ENCODE measurements around the gene ITGA8.

The ITGA8 gene

DNA sequence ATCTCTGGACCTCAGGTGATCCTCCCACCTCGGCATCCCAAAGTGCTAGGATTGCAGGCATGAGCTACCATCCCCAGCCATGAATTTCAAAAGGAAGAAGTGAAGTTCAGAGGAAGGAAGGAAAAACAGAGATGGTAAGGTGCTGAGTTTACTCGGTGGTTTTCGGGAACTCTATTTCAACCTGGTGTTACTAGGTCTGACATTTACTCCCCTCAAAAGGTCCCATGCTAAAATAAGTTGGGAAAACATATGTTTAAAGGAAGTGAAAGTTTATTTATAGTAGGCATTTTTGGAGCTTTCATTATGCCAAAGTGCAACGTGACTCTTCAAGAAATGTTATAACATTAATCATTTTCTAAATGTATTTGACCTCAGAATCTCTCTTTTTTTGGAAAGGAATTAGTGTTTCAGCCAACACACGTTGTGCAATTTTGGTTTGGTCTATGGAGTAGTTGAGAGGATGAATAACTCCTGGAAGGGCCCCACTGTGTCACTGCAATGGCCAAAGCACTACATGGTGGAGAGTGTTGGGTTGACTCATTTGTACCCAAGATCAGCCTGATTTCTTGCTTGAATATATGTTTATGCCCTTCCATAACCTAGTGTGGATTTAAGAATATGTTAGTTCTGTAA is 233.9 kb downstream of the ITGA8 start:
- TF ChIP-seq CTCF (IDR thresholded peaks at IDR 0.05; ENCODE audit: extremely low read depth, insufficient read depth, missing control alignments): no peak
- in situ Hi-C loops (cut with MboI; ENCODE audit: low pct_unique_long_range_greater_than_20kb, low sequenced_read_pairs, unreplicated experiment): no loop called here
- DNase-seq (ENCODE audit: low spot score): no peak

DNA sequence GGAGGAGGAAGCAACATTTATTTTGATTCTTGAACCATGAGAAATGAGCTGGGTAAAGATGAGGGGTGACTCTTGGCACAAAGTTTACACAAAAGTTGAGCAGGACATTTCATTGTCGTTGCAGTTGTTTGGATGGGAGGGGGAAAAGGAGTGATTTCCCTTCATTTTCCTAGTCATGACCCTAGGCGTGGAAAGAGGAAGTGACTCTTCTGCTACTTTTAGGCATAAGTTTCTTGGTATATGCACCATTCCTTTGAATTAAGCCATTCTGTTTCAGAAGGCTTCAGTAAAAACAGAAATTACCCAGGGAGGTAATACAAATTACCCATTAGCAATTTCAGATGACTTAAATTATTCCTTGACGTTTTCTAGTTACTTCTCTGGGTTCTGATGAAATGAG is 234.7 kb downstream of the ITGA8 start:
- DNase-seq (ENCODE audit: low spot score): no peak
- in situ Hi-C loops (cut with MboI; ENCODE audit: low pct_unique_long_range_greater_than_20kb, low sequenced_read_pairs, unreplicated experiment): no loop called here
- TF ChIP-seq CTCF (IDR thresholded peaks at IDR 0.05; ENCODE audit: extremely low read depth, insufficient read depth, missing control alignments): no peak

DNA sequence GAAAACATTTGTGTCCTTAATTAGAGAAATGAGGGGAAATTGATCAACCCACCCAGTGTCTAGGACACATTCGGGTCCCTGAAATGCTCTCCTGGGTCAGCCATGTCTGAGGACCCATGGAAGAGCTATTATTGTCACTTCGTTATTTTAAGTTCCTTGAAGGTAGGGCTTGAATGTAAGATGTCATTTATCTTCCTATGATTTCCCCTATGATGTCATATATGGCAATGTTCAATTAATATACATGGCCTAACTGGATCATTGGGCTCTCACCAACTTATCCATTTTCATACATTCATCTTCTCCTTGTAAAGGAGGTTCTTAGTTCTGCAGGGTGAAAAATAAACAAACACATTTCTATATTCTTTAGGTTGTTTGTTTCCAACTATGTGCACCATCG is 235.6 kb downstream of the ITGA8 start:
- TF ChIP-seq CTCF (IDR thresholded peaks at IDR 0.05; ENCODE audit: extremely low read depth, insufficient read depth, missing control alignments): no peak
- in situ Hi-C loops (cut with MboI; ENCODE audit: low pct_unique_long_range_greater_than_20kb, low sequenced_read_pairs, unreplicated experiment): no loop called here
- DNase-seq (ENCODE audit: low spot score): no peak

DNA sequence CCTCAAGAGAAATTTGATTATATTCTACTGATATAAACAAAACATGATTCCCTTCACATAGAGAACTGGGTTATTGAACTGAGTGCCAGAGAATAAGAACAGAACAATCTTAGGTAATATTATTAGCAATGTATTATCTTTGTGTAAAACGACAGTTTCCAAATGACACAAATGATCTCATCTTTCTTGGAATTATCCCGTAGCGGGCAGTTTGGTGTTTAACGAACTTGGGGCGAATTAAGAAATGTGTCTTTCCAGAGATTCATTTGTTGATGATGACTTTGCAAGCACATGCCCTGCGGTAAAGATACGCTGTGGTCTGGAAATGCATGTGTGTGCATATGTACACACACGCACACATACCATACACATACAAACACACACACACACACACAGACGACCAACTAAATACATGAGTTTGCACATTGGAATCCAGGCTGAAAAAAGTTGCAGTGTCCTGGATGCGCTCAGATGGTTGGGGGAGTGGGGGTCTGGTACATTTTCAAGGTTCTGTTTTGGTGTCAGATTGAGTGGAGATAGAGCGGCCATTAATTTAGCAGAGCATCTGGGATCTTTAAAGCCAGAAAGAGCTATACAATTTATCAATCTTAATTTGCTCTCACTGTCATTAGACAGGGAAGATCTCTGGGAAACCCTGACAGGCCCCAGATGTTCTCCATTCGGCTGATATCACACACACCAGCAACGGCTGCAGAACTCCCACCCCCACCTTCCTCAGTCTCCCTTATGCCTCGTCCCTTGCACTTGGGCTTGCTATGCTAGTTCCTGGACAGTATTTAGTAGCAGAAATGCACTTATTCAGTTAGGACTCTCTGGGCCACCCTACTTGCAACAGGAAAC is 236.3 kb downstream of the ITGA8 start:
- in situ Hi-C loops (cut with MboI; ENCODE audit: low pct_unique_long_range_greater_than_20kb, low sequenced_read_pairs, unreplicated experiment): no loop called here
- TF ChIP-seq CTCF (IDR thresholded peaks at IDR 0.05; ENCODE audit: extremely low read depth, insufficient read depth, missing control alignments): no peak
- DNase-seq (ENCODE audit: low spot score): no peak

DNA sequence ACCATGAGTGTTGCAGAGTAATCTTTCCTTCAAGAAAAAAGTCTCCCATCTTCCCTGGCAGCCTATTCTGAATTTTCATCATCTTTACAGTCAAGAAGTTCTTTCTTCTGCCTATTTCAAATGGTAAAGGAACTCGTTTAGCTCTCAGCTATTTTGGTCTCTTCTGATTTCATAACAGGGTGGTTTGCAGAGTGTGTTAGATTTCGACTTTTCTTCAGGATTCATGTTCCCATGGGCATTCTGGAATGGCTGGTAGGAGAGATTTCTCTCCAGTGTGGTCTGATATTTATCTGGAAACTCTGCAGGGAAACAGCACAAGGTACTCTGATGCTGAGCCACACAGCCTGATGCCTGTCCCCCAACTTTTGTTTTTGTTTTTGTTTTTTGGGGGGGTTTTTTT is 237.6 kb downstream of the ITGA8 start:
- in situ Hi-C loops (cut with MboI; ENCODE audit: low pct_unique_long_range_greater_than_20kb, low sequenced_read_pairs, unreplicated experiment): no loop called here
- no peak for DNase-seq (ENCODE audit: low spot score)
- TF ChIP-seq CTCF (IDR thresholded peaks at IDR 0.05; ENCODE audit: extremely low read depth, insufficient read depth, missing control alignments): no peak

GRCh38 chr10:15478950-15479349 is 240.8 kb downstream of the ITGA8 start:
- in situ Hi-C loops (cut with MboI; ENCODE audit: low pct_unique_long_range_greater_than_20kb, low sequenced_read_pairs, unreplicated experiment): no loop called here
- TF ChIP-seq CTCF (IDR thresholded peaks at IDR 0.05; ENCODE audit: extremely low read depth, insufficient read depth, missing control alignments): no peak
- no peak for DNase-seq (ENCODE audit: low spot score)

Measured in GM13977 (cell line).